HL-60 (cell line): ENCODE results near the gene MAB21L4.

Source experiments
- DNase-seq, 2 experiments: peaks; one replicate each; pipeline ENCODE4 v3.0.0-alpha.2; 2010 to 2020; ENCODE audit warnings: low read depth in 1 of 2, low spot score in 1 of 2
- H3K27ac ChIP-seq: fragments of 250-450 bp; sonication (Bioruptor Pico); replicated peaks from 2 replicates; pipeline ENCODE4 v1.5.1; 2020; ENCODE audit warnings: mild to moderate bottlenecking, moderate library complexity
- H3K27me3 ChIP-seq: fragments of 250-450 bp; sonication (Bioruptor Pico); 2 replicates; pipeline ENCODE4 v1.5.1; 2021; ENCODE audit warnings: mild to moderate bottlenecking, moderate library complexity; ENCODE audit not compliant: insufficient read depth, poor library complexity, severe bottlenecking
- H3K4me3 ChIP-seq: replicated peaks from 2 replicates; pipeline ENCODE4 v1.5.1; 2011; ENCODE audit warnings: mild to moderate bottlenecking, control low read depth, low read length; ENCODE audit not compliant: insufficient read depth
- GABPA ChIP-seq: IDR thresholded peaks from 2 replicates; pipeline ENCODE4 v1.6.1; 2012; ENCODE audit warnings: low read depth
- POLR2AphosphoS5 ChIP-seq: IDR thresholded peaks from 2 replicates; pipeline ENCODE4 v1.6.1; 2012; ENCODE audit warnings: low read depth
- SPI1 ChIP-seq: IDR thresholded peaks from 2 replicates; pipeline ENCODE4 v1.6.1; 2012; ENCODE audit warnings: low read depth, mild to moderate bottlenecking, borderline replicate concordance
- TF ChIP-seq, protein P1 (sequence below): IDR thresholded peaks from one replicate; pipeline ENCODE4 v1.5.1; 2011; ENCODE audit warnings: low read length, control low read depth, inconsistent platforms; ENCODE audit not compliant: insufficient read depth
- TF ChIP-seq, protein P2 (sequence below): IDR thresholded peaks from 2 replicates; pipeline ENCODE4 v1.6.1; 2012; ENCODE audit warnings: low read depth; ENCODE audit not compliant: insufficient replicate concordance

MAB21L4 gene

DNA sequence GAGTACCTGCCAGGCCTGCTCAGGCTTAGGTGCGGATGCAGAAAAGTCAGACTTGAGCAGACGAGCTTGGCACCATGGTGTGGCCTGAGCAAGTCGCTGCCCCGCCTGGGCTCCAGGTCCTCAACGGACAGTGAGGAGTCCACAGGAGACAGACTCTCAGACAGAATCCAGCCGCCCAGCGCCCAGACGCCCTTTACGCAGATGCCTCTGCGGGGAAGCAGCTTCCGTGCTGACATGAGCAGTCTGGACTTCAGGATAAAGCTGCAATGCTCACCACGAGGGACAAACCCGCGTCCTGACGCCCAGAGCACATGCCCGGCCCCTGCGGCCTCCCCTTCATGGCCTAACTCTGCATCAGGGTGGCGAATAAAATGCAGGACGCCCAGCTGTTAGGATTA, 3.5 kb upstream of the MAB21L4 start:
- no peaks in the 10 kb centered on the region for H3K27me3 ChIP-seq
- H3K4me3 ChIP-seq: no peak overlapping the region
- DNase-seq: no peak
- TF ChIP-seq, protein P1, sequence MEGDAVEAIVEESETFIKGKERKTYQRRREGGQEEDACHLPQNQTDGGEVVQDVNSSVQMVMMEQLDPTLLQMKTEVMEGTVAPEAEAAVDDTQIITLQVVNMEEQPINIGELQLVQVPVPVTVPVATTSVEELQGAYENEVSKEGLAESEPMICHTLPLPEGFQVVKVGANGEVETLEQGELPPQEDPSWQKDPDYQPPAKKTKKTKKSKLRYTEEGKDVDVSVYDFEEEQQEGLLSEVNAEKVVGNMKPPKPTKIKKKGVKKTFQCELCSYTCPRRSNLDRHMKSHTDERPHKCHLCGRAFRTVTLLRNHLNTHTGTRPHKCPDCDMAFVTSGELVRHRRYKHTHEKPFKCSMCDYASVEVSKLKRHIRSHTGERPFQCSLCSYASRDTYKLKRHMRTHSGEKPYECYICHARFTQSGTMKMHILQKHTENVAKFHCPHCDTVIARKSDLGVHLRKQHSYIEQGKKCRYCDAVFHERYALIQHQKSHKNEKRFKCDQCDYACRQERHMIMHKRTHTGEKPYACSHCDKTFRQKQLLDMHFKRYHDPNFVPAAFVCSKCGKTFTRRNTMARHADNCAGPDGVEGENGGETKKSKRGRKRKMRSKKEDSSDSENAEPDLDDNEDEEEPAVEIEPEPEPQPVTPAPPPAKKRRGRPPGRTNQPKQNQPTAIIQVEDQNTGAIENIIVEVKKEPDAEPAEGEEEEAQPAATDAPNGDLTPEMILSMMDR: no peak
- TF ChIP-seq, protein P2, sequence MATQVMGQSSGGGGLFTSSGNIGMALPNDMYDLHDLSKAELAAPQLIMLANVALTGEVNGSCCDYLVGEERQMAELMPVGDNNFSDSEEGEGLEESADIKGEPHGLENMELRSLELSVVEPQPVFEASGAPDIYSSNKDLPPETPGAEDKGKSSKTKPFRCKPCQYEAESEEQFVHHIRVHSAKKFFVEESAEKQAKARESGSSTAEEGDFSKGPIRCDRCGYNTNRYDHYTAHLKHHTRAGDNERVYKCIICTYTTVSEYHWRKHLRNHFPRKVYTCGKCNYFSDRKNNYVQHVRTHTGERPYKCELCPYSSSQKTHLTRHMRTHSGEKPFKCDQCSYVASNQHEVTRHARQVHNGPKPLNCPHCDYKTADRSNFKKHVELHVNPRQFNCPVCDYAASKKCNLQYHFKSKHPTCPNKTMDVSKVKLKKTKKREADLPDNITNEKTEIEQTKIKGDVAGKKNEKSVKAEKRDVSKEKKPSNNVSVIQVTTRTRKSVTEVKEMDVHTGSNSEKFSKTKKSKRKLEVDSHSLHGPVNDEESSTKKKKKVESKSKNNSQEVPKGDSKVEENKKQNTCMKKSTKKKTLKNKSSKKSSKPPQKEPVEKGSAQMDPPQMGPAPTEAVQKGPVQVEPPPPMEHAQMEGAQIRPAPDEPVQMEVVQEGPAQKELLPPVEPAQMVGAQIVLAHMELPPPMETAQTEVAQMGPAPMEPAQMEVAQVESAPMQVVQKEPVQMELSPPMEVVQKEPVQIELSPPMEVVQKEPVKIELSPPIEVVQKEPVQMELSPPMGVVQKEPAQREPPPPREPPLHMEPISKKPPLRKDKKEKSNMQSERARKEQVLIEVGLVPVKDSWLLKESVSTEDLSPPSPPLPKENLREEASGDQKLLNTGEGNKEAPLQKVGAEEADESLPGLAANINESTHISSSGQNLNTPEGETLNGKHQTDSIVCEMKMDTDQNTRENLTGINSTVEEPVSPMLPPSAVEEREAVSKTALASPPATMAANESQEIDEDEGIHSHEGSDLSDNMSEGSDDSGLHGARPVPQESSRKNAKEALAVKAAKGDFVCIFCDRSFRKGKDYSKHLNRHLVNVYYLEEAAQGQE: no peak
- no peak for TF ChIP-seq POLR2AphosphoS5
- TF ChIP-seq GABPA: no peak
- TF ChIP-seq SPI1: no peak
- H3K27ac ChIP-seq: no peak overlapping the region

DNA sequence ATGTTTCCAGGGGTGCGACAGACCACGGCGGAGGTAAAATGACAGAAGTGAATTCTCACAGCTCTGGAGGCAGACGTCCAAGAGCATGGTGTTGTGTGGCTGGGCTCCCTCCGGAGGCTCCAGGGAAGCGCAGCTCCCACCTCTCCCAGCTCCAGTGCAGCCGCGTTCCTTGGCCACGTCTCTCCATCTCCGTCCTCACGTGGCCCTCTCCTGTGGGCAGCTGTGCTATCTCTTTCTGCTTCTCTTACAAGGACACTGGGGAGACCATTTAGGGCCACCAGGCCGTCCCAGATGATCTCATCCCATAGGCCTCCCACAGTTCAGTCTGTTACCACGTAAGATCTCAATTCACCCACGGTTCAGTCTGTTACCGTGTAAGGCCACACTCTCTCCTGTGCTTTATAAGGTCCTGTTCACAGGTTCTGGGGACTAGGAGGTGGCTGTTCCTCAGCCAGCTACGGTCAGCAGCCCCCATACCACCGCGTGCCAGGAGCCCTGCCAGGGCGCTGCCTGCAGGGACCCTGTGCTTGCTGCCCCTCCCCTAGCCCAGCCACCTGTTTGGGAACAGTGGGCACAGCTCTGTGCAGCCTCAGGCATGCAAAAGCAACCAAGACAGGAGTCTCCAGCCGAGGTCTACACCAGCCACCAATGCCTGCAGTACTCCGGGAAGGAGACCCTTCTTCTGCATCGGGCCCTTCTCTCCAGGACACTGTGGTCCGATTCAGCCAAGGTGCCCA, 2.9 kb upstream of the MAB21L4 start:
- Histone ChIP-seq H3K27ac (no peak overlapping the region), H3K4me3 (no peak overlapping the region), H3K27me3 (no peaks in the 10 kb centered on the region)
- TF ChIP-seq GABPA: no peak
- no peak for TF ChIP-seq POLR2AphosphoS5
- TF ChIP-seq, protein P2: no peak
- TF ChIP-seq SPI1: no peak
- TF ChIP-seq, protein P1: no peak
- DNase-seq: no peak

DNA sequence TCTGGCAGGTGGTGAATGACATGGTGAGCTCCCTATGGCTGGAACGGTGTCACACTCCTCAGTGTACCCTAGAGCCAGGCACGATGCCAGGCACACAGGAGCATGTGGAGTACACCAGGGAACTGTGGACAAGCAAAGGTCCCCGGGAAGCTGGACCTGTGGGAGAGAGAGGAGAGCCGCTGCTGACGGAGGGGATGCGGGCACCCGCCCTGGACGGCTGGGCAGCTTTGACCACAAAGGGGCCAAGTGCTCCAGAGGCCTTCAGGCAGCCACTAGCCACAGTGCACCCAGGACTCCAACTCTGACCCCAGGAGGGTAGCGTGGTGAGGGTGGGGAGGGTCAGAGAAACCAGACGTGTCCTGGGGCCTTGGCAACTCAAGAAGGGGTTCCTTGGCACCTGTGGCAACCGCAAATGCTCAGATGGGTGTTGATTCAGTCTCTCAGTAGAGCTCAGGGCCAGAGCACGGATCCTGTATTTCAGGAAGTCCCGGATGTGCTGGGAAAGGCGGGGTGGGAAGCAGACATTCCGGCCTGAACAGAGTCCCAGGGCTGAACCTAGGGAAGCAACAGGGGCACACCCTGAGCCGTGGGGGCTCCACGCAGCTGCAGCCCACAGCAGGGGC, 2.3 kb upstream of the MAB21L4 start:
- DNase-seq: no peak
- Histone ChIP-seq H3K27me3 (no peaks in the 10 kb centered on the region), H3K4me3 (no peak overlapping the region), H3K27ac (no peak overlapping the region)
- TF ChIP-seq POLR2AphosphoS5: no peak
- TF ChIP-seq, protein P2: no peak
- TF ChIP-seq SPI1: no peak
- TF ChIP-seq, protein P1: no peak
- no peak for TF ChIP-seq GABPA
